SK-N-SH (cell line): ENCODE results near the gene ATP8B3.

Experiments used
- PBX3 ChIP-seq: IDR thresholded peaks from 2 replicates; pipeline ENCODE4; 2012
- POLR2AphosphoS5 ChIP-seq: IDR thresholded peaks from 2 replicates; pipeline ENCODE4 v1.6.1; 2012; ENCODE audit warnings: low read depth, low read length
- SIN3A ChIP-seq: IDR thresholded peaks from 2 replicates; pipeline ENCODE4 v1.6.1; 2012; ENCODE audit warnings: low read depth, mild to moderate bottlenecking, low read length, moderate library complexity, borderline replicate concordance

DNA sequence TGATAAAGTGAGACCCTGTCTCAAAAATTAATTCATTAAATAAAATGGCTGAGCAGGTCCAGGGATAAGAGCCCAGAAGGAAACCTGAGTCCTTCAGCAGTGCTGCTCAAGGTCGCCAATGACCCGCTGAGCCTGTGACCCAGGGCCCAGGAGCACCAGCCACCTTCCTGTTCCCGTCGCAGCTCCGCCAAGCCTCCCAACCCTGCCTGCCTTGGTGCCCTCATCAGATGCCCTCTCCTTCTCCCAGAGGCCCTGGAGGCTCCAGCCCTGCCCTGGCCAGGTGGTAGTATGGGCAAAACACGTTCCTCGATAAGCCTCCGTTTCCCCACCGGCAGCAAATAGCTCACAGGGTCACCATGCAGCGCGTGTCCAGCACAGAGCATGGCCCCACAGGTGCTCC is 33.6 kb upstream of the ATP8B3 start:
- no peak for TF ChIP-seq SIN3A
- TF ChIP-seq POLR2AphosphoS5, result no peak
- no peak for TF ChIP-seq PBX3
